NOMO-1 treated with dmso at 0.1 percent for 144 hours (cell line): Measurements from ENCODE around the gene ACSBG1.
A peak's percentile ranks its signal among the peaks of the same experiment; 100 is the strongest.

Experiments used
- DNase-seq: peaks from one replicate; lab custom pipeline; 2025; ENCODE audit not compliant: unreplicated experiment; lab: John Stamatoyannopoulos, UW

ACSBG1 gene

GRCh38 chr15:78204351-78205309 lies 29.7 kb downstream of the ACSBG1 start:
- no peak for DNase-seq

- no peak for DNase-seq
These were observed 30.8 kb downstream of the ACSBG1 start for GRCh38 chr15:78203346-78204225.

- DNase-seq = no peak
These were observed 32.8 kb downstream of the ACSBG1 start for GRCh38 chr15:78201281-78202190.

- no peak for DNase-seq
These were observed 34.0 kb downstream of the ACSBG1 start for GRCh38 chr15:78200276-78200930.

- no peak for DNase-seq
These were observed 36.7 kb downstream of the ACSBG1 start for GRCh38 chr15:78197632-78198031.

GRCh38 chr15:78195735-78196201 lies 38.6 kb downstream of the ACSBG1 start:
- DNase-seq = peak; percentile 14

- DNase-seq = no peak
These were observed 39.8 kb downstream of the ACSBG1 start for GRCh38 chr15:78194568-78194925.

GRCh38 chr15:78193731-78194567 lies 40.4 kb downstream of the ACSBG1 start:
- no peak for DNase-seq

- no peak for DNase-seq
These were observed 41.4 kb downstream of the ACSBG1 start for GRCh38 chr15:78192826-78193594.

GRCh38 chr15:78182821-78183220 lies 51.5 kb downstream of the ACSBG1 start:
- DNase-seq = no peak

GRCh38 chr15:78182336-78182700 lies 52.0 kb downstream of the ACSBG1 start:
- no peak for DNase-seq

- no peak for DNase-seq
These were observed 54.5 kb downstream of the ACSBG1 start for GRCh38 chr15:78179906-78180305.

GRCh38 chr15:78179286-78179840 lies 55.0 kb downstream of the ACSBG1 start:
- DNase-seq = no peak

- no peak for DNase-seq
These were observed 56.3 kb downstream of the ACSBG1 start for GRCh38 chr15:78178064-78178463.

GRCh38 chr15:78177447-78177873 lies 56.9 kb downstream of the ACSBG1 start:
- DNase-seq = no peak

GRCh38 chr15:78175330-78175729 lies 59.0 kb downstream of the ACSBG1 start:
- no peak for DNase-seq

- no peak for DNase-seq
These were observed 60.0 kb downstream of the ACSBG1 start for GRCh38 chr15:78174401-78174800.

GRCh38 chr15:78171864-78172472 lies 62.4 kb downstream of the ACSBG1 start:
- no peak for DNase-seq
